Uterus (tissue), 4 donors: ENCODE data around the gene HCRTR1. TPM values are rescaled to one million over a fixed set of nuclear protein-coding genes. Genes with fewer than 3 reads are reported as not detected.

Source experiments
- DNase-seq, 2 donors: peaks; one replicate each; pipeline ENCODE4 v3.0.0-alpha.2; 2019 to 2020
- H3K27ac ChIP-seq, 2 donors: fragments of 200-600 bp; sonication (generic); 1 replicate in 1 of 2; 2 replicates in 1 of 2; pipeline ENCODE4 v1.5.1; 2016 to 2018
- H3K27me3 ChIP-seq, 2 donors: fragments of 200-600 bp; sonication (generic); one replicate each; pipeline ENCODE4 v1.5.1; 2018 to 2019; ENCODE audit warnings: control low read depth in 1 of 2
- H3K36me3 ChIP-seq, 2 donors: fragments of 200-600 bp; sonication (generic); one replicate each; pipeline ENCODE4 v1.5.1; 2019; ENCODE audit warnings: control low read depth in 1 of 2
- H3K4me1 ChIP-seq, 2 donors: fragments of 200-600 bp; sonication (generic); one replicate each; pipeline ENCODE4 v1.5.1; 2018 to 2019; ENCODE audit warnings: control low read depth in 1 of 2
- H3K4me3 ChIP-seq, 2 donors: fragments of 200-600 bp; sonication (generic); 1 replicate in 1 of 2; 2 replicates in 1 of 2; pipeline ENCODE4 v1.5.1; 2018 to 2019; ENCODE audit warnings: mild to moderate bottlenecking in 1 of 2
- H3K9me3 ChIP-seq, 2 donors: fragments of 200-600 bp; sonication (generic); one replicate each; pipeline ENCODE4 v1.5.1; 2019; ENCODE audit warnings: control low read depth in 1 of 2
- CTCF ChIP-seq, 4 experiments: fragments of 200-600 bp in 2 of 4; fragments of 450-650 bp in 2 of 4; sonication (generic) in 2 of 4; IDR thresholded peaks; one replicate each; pipeline ENCODE4 v1.5.1; 2016 to 2019; ENCODE audit warnings: antibody characterized with exemption in 4 of 4, mild to moderate bottlenecking in 2 of 4, moderate library complexity in 1 of 4
- POLR2A ChIP-seq, 2 donors: fragments of 450-650 bp; IDR thresholded peaks; one replicate each; pipeline ENCODE4 v1.6.1; 2016; ENCODE audit warnings: antibody characterized with exemption in 2 of 2, mild to moderate bottlenecking in 1 of 2, moderate library complexity in 1 of 2
- intact Hi-C: fragments of 100-400 bp; cut with DNase I; formaldehyde crosslinking; loops from one replicate; pipeline ENCODE4 v1.15.1; 2023; ENCODE audit warnings: low total_unique reads
- total RNA-seq, 4 donors: library from RNA; depleted of rRNA in 3 of 4; stranded (reverse); fragments of >200 nt in 3 of 4; gene quantifications; one replicate each; pipeline versions ENCODE4 v1.1.0 to v1.2.4, GENCODE V29; 2014 to 2023
- donor health status: DM: yes; HTN: yes; CAD: no.

The HCRTR1 gene
- total RNA-seq, 4 donors from 2014 or later = not detected

GRCh38 chr1:31621498-31621820, 4.0 kb downstream of the HCRTR1 start:
- Histone ChIP-seq H3K27me3 (no peaks in the 10 kb centered on the region), H3K36me3 (no peaks in the 10 kb centered on the region), H3K4me3 (no peak overlapping the region), H3K4me1 (no peaks in the 10 kb centered on the region), H3K9me3 (no peaks in the 10 kb centered on the region), H3K27ac (no peak overlapping the region)
- no peak for DNase-seq
- TF ChIP-seq POLR2A (IDR thresholded peaks at IDR 0.05) = no peak
- TF ChIP-seq CTCF (IDR thresholded peaks at IDR 0.05) = no peak
- intact Hi-C loops = no loop called here

GRCh38 chr1:31621847-31622730, 4.6 kb downstream of the HCRTR1 start:
- peaks cover 0 to under 1% of the 10 kb centered on the region in 2 donors for H3K4me1 ChIP-seq
- no peaks in the 10 kb centered on the region for H3K27me3 ChIP-seq
- no peak for DNase-seq
- H3K9me3 ChIP-seq = no peaks in the 10 kb centered on the region
- TF ChIP-seq POLR2A (IDR thresholded peaks at IDR 0.05) (no peak), CTCF (IDR thresholded peaks at IDR 0.05) (no peak)
- no peaks in the 10 kb centered on the region for H3K36me3 ChIP-seq
- H3K27ac ChIP-seq = no peak overlapping the region
- intact Hi-C loops = no loop called here
- H3K4me3 ChIP-seq = no peak overlapping the region

GRCh38 chr1:31623365-31623764, 5.9 kb downstream of the HCRTR1 start:
- intact Hi-C loops = no loop called here
- TF ChIP-seq CTCF (IDR thresholded peaks at IDR 0.05) = no peak
- TF ChIP-seq POLR2A (IDR thresholded peaks at IDR 0.05) = no peak
- H3K9me3 ChIP-seq = no peaks in the 10 kb centered on the region

GRCh38 chr1:31624309-31624708, 6.8 kb downstream of the HCRTR1 start:
- no peaks in the 10 kb centered on the region for H3K9me3 ChIP-seq
- no peak overlapping the region for H3K27ac ChIP-seq
- H3K4me1 ChIP-seq = peaks cover 0 to 12% of the 10 kb centered on the region in 2 donors
- no peaks in the 10 kb centered on the region for H3K27me3 ChIP-seq
- intact Hi-C loops = no loop called here
- H3K36me3 ChIP-seq = no peaks in the 10 kb centered on the region
- DNase-seq = no peak
- H3K4me3 ChIP-seq = no peak overlapping the region
- TF ChIP-seq CTCF (IDR thresholded peaks at IDR 0.05) = no peak

More at GRCh38 chr1:31623365-31623764, 5.9 kb downstream of the HCRTR1 start:
- Histone ChIP-seq H3K4me1 (peaks cover 0 to 12% of the 10 kb centered on the region in 2 donors), H3K36me3 (no peaks in the 10 kb centered on the region), H3K27ac (no peak overlapping the region), H3K27me3 (no peaks in the 10 kb centered on the region), H3K4me3 (no peak overlapping the region)
- no peak for DNase-seq

GRCh38 chr1:31624731-31625514, 7.4 kb downstream of the HCRTR1 start:
- TF ChIP-seq POLR2A (IDR thresholded peaks at IDR 0.05) = no peak
- TF ChIP-seq CTCF (IDR thresholded peaks at IDR 0.05) = no peak

More at GRCh38 chr1:31624731-31625514, 7.4 kb downstream of the HCRTR1 start:
- no peak for DNase-seq
- Histone ChIP-seq H3K9me3 (no peaks in the 10 kb centered on the region), H3K4me1 (peaks cover 0 to 12% of the 10 kb centered on the region in 2 donors), H3K4me3 (no peak overlapping the region), H3K27ac (no peak overlapping the region), H3K36me3 (no peaks in the 10 kb centered on the region), H3K27me3 (no peaks in the 10 kb centered on the region)
- intact Hi-C loops = no loop called here
